H1 (cell line): Measurements from ENCODE around the gene SMAD6. TPM values are rescaled to one million over a fixed set of nuclear protein-coding genes. Genes with fewer than 3 reads are reported as not detected.

Experiments
- CTCF ChIA-PET: fragments of 300-600 bp; sonication (Branson Sonifier 250); formaldehyde crosslinking; loops from one replicate; lab custom pipeline; 2021; ENCODE audit not compliant: partially characterized antibody; lab: Charles Lee
- POLR2A ChIA-PET: fragments of 300-600 bp; sonication (Branson Sonifier 250); formaldehyde crosslinking; loops from one replicate; lab custom pipeline; 2021; ENCODE audit warnings: inconsistent platforms; ENCODE audit not compliant: partially characterized antibody; lab: Charles Lee
- DNase-seq, 2 experiments: peaks; one replicate each; pipeline versions ENCODE4 v3.0.0 to v3.0.0-alpha.2; 2010 to 2022; ENCODE audit warnings: low spot score in 2 of 2, low read depth in 1 of 2, mixed read lengths in 1 of 2
- FAIRE-seq: peaks from 2 replicates; lab custom pipeline; 2011; peaks lifted over from hg19 to GRCh38; lab: Jason Lieb, UNC
- H2AFZ ChIP-seq: 2 replicates; pipeline ENCODE4 v1.8.1; 2012; ENCODE audit warnings: low read length, inconsistent platforms
- H2AK5ac ChIP-seq: 2 replicates; pipeline ENCODE4 v1.6.1; 2013; ENCODE audit warnings: low read depth, low read length
- H2BK120ac ChIP-seq: replicated peaks from 2 replicates; pipeline ENCODE3; 2013; ENCODE audit warnings: low read depth, low read length, inconsistent platforms
- H2BK12ac ChIP-seq: 2 replicates; pipeline ENCODE4 v1.6.1; 2013; ENCODE audit warnings: low read depth, low read length
- H2BK15ac ChIP-seq: 2 replicates; pipeline ENCODE4 v1.6.1; 2013; ENCODE audit warnings: low read length
- H2BK20ac ChIP-seq: 2 replicates; pipeline ENCODE4 v1.6.1; 2013; ENCODE audit warnings: low read length
- H2BK5ac ChIP-seq: 2 replicates; pipeline ENCODE4 v1.6.1; 2013; ENCODE audit warnings: low read depth, low read length
- H3K14ac ChIP-seq: 2 replicates; pipeline ENCODE4 v1.6.1; 2013; ENCODE audit warnings: inconsistent platforms; ENCODE audit not compliant: insufficient read length
- H3K18ac ChIP-seq: 2 replicates; pipeline ENCODE4 v1.6.1; 2013; ENCODE audit warnings: low read length; ENCODE audit errors: extremely low read depth
- H3K23ac ChIP-seq: 2 replicates; pipeline ENCODE4 v1.6.1; 2013; ENCODE audit warnings: inconsistent platforms; ENCODE audit not compliant: insufficient read length
- H3K23me2 ChIP-seq: 2 replicates; pipeline ENCODE4 v1.6.1; 2013; ENCODE audit warnings: low read depth, low read length
- H3K27ac ChIP-seq: 2 replicates; pipeline ENCODE4 v1.6.1; 2011; ENCODE audit warnings: low read depth, low read length, inconsistent platforms
- H3K27me3 ChIP-seq, 4 experiments: replicated peaks in 1 of 4; 1 replicate in 1 of 4; 2 replicates in 3 of 4; pipeline versions ENCODE4 v1.6.1 to v1.8.1; 2011 to 2013; ENCODE audit warnings: low read length in 3 of 4, mild to moderate bottlenecking in 3 of 4, inconsistent platforms in 2 of 4, mixed read lengths in 2 of 4, moderate library complexity in 1 of 4; ENCODE audit not compliant: control insufficient read depth in 3 of 4, insufficient read depth in 3 of 4; ENCODE audit errors: extremely low read depth in 1 of 4
- H3K36me3 ChIP-seq, 4 experiments: 2 replicates each; pipeline versions ENCODE4 v1.6.1 to v1.8.1; 2011 to 2013; ENCODE audit warnings: mild to moderate bottlenecking in 4 of 4, low read length in 3 of 4, moderate library complexity in 2 of 4, control low read depth in 1 of 4, inconsistent platforms in 1 of 4; ENCODE audit not compliant: insufficient read depth in 4 of 4, control insufficient read depth in 2 of 4
- H3K4ac ChIP-seq: replicated peaks from 2 replicates; pipeline ENCODE3; 2013; ENCODE audit warnings: low read length, low read depth, mixed read lengths, inconsistent platforms; ENCODE audit not compliant: insufficient read length
- H3K4me1 ChIP-seq, 4 experiments: replicated peaks in 1 of 4; 1 replicate in 1 of 4; 2 replicates in 3 of 4; pipeline versions ENCODE4 v1.6.1 to v1.8.1; 2011 to 2013; ENCODE audit warnings: low read length in 3 of 4, inconsistent platforms in 2 of 4, mixed read lengths in 1 of 4; ENCODE audit not compliant: insufficient read depth in 4 of 4, control insufficient read depth in 3 of 4
- H3K4me2 ChIP-seq, 2 experiments: 2 replicates each; pipeline versions ENCODE4 v1.6.1 to v1.8.1; 2011 to 2013; ENCODE audit warnings: low read depth in 2 of 2, low read length in 2 of 2, control low read depth in 1 of 2, inconsistent platforms in 1 of 2, mild to moderate bottlenecking in 1 of 2; ENCODE audit not compliant: insufficient read depth in 1 of 2
- H3K4me3 ChIP-seq, 4 experiments: fragments of 200-600, 300-600 bp in 1 of 4; sonication (generic), shearing (Covaris generic), sonication (Bioruptor Twin) in 1 of 4; 2 replicates each; pipeline versions ENCODE4 v1.5.1 to v1.8.1; 2011 to 2016; ENCODE audit warnings: low read length in 4 of 4, low read depth in 3 of 4, control low read depth in 2 of 4, inconsistent platforms in 2 of 4, mild to moderate bottlenecking in 2 of 4, mixed read lengths in 1 of 4, moderate library complexity in 1 of 4; ENCODE audit not compliant: insufficient read depth in 2 of 4; ENCODE audit errors: extremely low read depth in 1 of 4
- H3K56ac ChIP-seq: replicated peaks from 2 replicates; pipeline ENCODE3; 2013; ENCODE audit warnings: low read depth, mild to moderate bottlenecking, mixed read lengths, low read length, inconsistent platforms; ENCODE audit not compliant: insufficient read length
- H3K79me1 ChIP-seq: 2 replicates; pipeline ENCODE4 v1.6.1; 2013; ENCODE audit warnings: low read depth, low read length, control low read depth
- H3K79me2 ChIP-seq, 2 experiments: 2 replicates each; pipeline versions ENCODE4 v1.6.1 to v1.8.1; 2012 to 2013; ENCODE audit warnings: low read length in 2 of 2, mild to moderate bottlenecking in 2 of 2, inconsistent platforms in 1 of 2; ENCODE audit not compliant: insufficient read depth in 2 of 2, control insufficient read depth in 1 of 2
- H3K9ac ChIP-seq, 4 experiments: replicated peaks in 1 of 4; 1 replicate in 1 of 4; 2 replicates in 3 of 4; pipeline versions ENCODE4 v1.6.1 to v1.8.1; 2011 to 2013; ENCODE audit warnings: low read depth in 3 of 4, low read length in 3 of 4, control low read depth in 2 of 4, mild to moderate bottlenecking in 2 of 4, moderate library complexity in 2 of 4, inconsistent platforms in 1 of 4; ENCODE audit errors: extremely low read depth in 1 of 4
- H3K9me3 ChIP-seq, 2 experiments: 2 replicates each; pipeline versions ENCODE4 v1.6.1 to v1.8.1; 2012 to 2013; ENCODE audit warnings: mild to moderate bottlenecking in 2 of 2, moderate library complexity in 2 of 2, control low read depth in 1 of 2, inconsistent platforms in 1 of 2, low read depth in 1 of 2, low read length in 1 of 2, mixed read lengths in 1 of 2; ENCODE audit not compliant: insufficient read depth in 2 of 2
- H4K20me1 ChIP-seq, 2 experiments: replicated peaks in 1 of 2; 2 replicates each; pipeline versions ENCODE3 to v1.8.1; 2011 to 2013; ENCODE audit warnings: inconsistent platforms in 2 of 2, low read length in 2 of 2, mild to moderate bottlenecking in 1 of 2; ENCODE audit not compliant: insufficient read depth in 2 of 2, control insufficient read depth in 1 of 2
- H4K5ac ChIP-seq: 2 replicates; pipeline ENCODE4 v1.6.1; 2013; ENCODE audit warnings: low read length, low read depth, mixed read lengths, inconsistent platforms; ENCODE audit not compliant: insufficient read length
- H4K8ac ChIP-seq: 2 replicates; pipeline ENCODE4 v1.8.0; 2013; ENCODE audit warnings: mild to moderate bottlenecking, moderate library complexity, low read length, inconsistent platforms; ENCODE audit not compliant: insufficient read depth; ENCODE audit errors: extremely low read depth
- H4K91ac ChIP-seq: replicated peaks from 2 replicates; pipeline ENCODE3; 2013; ENCODE audit warnings: low read length, mixed read lengths, inconsistent platforms; ENCODE audit not compliant: insufficient read length
- ATF3 ChIP-seq: IDR thresholded peaks from 2 replicates; pipeline ENCODE4 v1.6.1; 2011; ENCODE audit warnings: low read depth, mild to moderate bottlenecking, low read length; ENCODE audit not compliant: insufficient read depth
- CEBPB ChIP-seq: IDR thresholded peaks from 2 replicates; pipeline ENCODE4 v1.6.1; 2012; ENCODE audit warnings: low read depth, low read length
- CTBP2 ChIP-seq: IDR thresholded peaks from 2 replicates; pipeline ENCODE4 v1.7.0; 2011; ENCODE audit warnings: borderline replicate concordance, mild to moderate bottlenecking, moderate library complexity, mixed read lengths, low read length; ENCODE audit not compliant: insufficient read depth, insufficient read length
- JUN ChIP-seq: IDR thresholded peaks from 2 replicates; pipeline ENCODE4 v1.6.1; 2011; ENCODE audit warnings: low read depth, mild to moderate bottlenecking, improper control_type of control experiment, low read length
- JUND ChIP-seq: IDR thresholded peaks from 2 replicates; pipeline ENCODE4 v1.6.1; 2011; ENCODE audit warnings: mild to moderate bottlenecking, improper control_type of control experiment, low read length
- MAX ChIP-seq: IDR thresholded peaks from 2 replicates; pipeline ENCODE4 v1.6.1; 2012; ENCODE audit warnings: inconsistent platforms
- ZNF274 ChIP-seq: IDR thresholded peaks from 2 replicates; pipeline ENCODE4 v1.7.0; 2012; ENCODE audit warnings: low read length, borderline replicate concordance; ENCODE audit errors: extremely low read depth
- WGBS, 2 experiments: shearing (Covaris generic) in 1 of 2; methylation state at CpG; one replicate each; pipeline versions ENCODE4 v1.1.6 to v1.1.7; 2013 to 2015; ENCODE audit warnings: low lambda C conversion rate in 2 of 2, mixed read lengths in 2 of 2, inconsistent platforms in 1 of 2, low coverage in 1 of 2, missing lambda C conversion rate in 1 of 2; ENCODE audit not compliant: insufficient replicate concordance in 2 of 2, insufficient coverage in 1 of 2, insufficient read length in 1 of 2; ENCODE audit errors: extremely low coverage in 1 of 2, missing lambda C conversion rate in 1 of 2; 5-methylcytosine and 5-hydroxymethylcytosine counted together
- polyA plus RNA-seq, 7 experiments: library from polyadenylated mRNA; depleted of rRNA in 3 of 7; stranded (reverse) in 5 of 7; unstranded in 2 of 7; fragments of >200 nt in 5 of 7; fragments of 200-250 nt in 2 of 7; gene quantifications; 1 replicate in 5 of 7; 2 replicates in 1 of 7; 4 replicates in 1 of 7; pipeline versions ENCODE4 v1.2.1 to v1.2.3, GENCODE V29; 2011 to 2013; ENCODE audit warnings: missing spikeins in 2 of 7, mixed read lengths in 2 of 7
- total RNA-seq: library from RNA; stranded (reverse); fragmentation: NEBNext Ultra II Directional; extraction: Animal tissue kit (Norgen Biotek cat#: 25700); gene quantifications from 2 replicates; pipeline ENCODE4 v1.2.1, GENCODE V29; 2021

SMAD6 gene
- total and polyA plus RNA-seq, 2 of the 8 experiments (the other 6 are each of a cell fraction or from before 2014, with no cell fraction given) = 1.8 to 7.0 TPM

GRCh38 chr15:66803182-66803729 is 101.2 kb downstream of the SMAD6 start:
- Histone ChIP-seq H3K4me1 (peaks cover 0 to 9% (median 7%) of the 10 kb centered on the region in 4 experiments; a peak in 5 of 7 replicates), H3K56ac (no peak overlapping the region), H3K79me1 (no peaks in the 10 kb centered on the region), H4K8ac (no peak overlapping the region; the same call in none of the 2 replicates), H3K14ac (no peak overlapping the region), H2BK5ac (peak overlapping the region; percentile 36; the same call in 1 of the 2 replicates), H3K18ac (peak overlapping the region; percentile 72), H3K23me2 (no peaks in the 10 kb centered on the region), H2AFZ (0 out of 2 replicates have a peak overlapping the region, but pooled peaks have one; percentile 55), H2BK12ac (peak overlapping the region; percentile 93; the same call in 1 of the 2 replicates), H3K9ac (no peak overlapping the region), H3K27me3 (no peaks in the 10 kb centered on the region), H2BK120ac (peak overlapping the region; percentile 85), H4K91ac (no peak overlapping the region), H2BK15ac (peak overlapping the region; percentile 93; the same call in 1 of the 2 replicates), H4K5ac (no peak overlapping the region), H3K4me2 (0 out of 4 replicates have a peak overlapping the region, but pooled peaks of 1 of the 2 experiments have one; percentile 6), H3K9me3 (no peaks in the 10 kb centered on the region), H3K27ac (no peak overlapping the region), H3K79me2 (no peaks in the 10 kb centered on the region), H3K36me3 (no peaks in the 10 kb centered on the region), H3K4me3 (no peak overlapping the region), H2AK5ac (peak overlapping the region; percentile 10; the same call in 1 of the 2 replicates), H2BK20ac (peak overlapping the region; percentile 25; the same call in 1 of the 2 replicates), H4K20me1 (no peaks in the 10 kb centered on the region), H3K4ac (no peak overlapping the region), H3K23ac (no peak overlapping the region)
- 55% methylated on average over 12 of the region's 12 CpGs; no CpG with 5 or more reads in 1 of the 2 experiments for WGBS, 2 experiments
- no peak for FAIRE-seq
- ChIA-PET POLR2A (interaction anchor here (1.3 kb wide), 2 partner anchors 13 to 28 kb away, joined by 3 to 4 read pairs; no protein-coding TSS in a partner anchor), CTCF (interaction anchor here (0.6 to 2.4 kb wide), 5 partner anchors 14 to 50 kb away, joined by 3 to 10 read pairs (median 3); no protein-coding TSS in a partner anchor)
- peak; percentile 56 to 73 for DNase-seq
- TF ChIP-seq ATF3 (0 out of 2 replicates have a peak, but pooled peaks have one; percentile 1), JUN (peak; percentile 57), MAX (0 out of 2 replicates have a peak, but pooled peaks have one; percentile 30), ZNF274 (no peak), JUND (peak; percentile 90), CEBPB (no peak), CTBP2 (no peak)
